ENCODE data around the gene MINDY1. TPM values are rescaled to one million over a fixed set of nuclear protein-coding genes. Genes with fewer than 3 reads are reported as not detected.
A peak's percentile ranks its signal among the peaks of the same experiment; 100 is the strongest.

The MINDY1 gene
- total and polyA plus RNA-seq, 9 of the 15 experiments (the other 6 are each of a cell fraction or from before 2014, with no cell fraction given) = 0.49 to 11.0 (median 6.0) TPM

DNA sequence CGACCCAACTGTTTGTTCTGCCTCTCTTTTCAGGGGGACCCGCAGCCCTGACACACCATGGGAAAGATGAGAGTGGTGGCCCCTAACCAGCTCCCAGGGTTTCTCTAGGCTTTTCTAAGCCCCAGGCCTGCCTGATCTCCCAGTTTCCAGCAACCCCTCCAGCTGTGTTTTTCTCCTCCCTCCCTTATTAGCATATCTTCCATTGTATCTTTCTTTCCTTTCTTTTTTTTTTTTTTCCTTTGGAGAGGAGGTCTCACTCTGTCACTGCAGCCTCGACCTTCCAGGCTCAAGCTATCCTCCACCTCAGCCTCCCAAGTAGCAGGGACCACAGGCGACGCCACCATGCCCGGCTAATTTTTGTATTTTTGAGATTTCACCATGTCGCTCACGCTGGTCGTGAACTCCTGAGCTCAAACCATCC, 30.3 kb downstream of the MINDY1 start:
- intact Hi-C loops (cut with micrococcal nuclease) = loop anchor here (5.0 to 10.0 kb wide), 3 partner anchors 362 to 429 kb away; partner anchors contain the start of gene ADAMTSL4
- no TSS peak for BruUV-seq (replicated peaks)
- FAIRE-seq = no peak
- H3K27me3 ChIP-seq (ENCODE audit: control insufficient read depth in 2 of 2, insufficient read depth in 2 of 2, low read length in 2 of 2) = no peaks in the 10 kb centered on the region
- H3K4me1 ChIP-seq (replicated peaks in 1 of 2; ENCODE audit: control insufficient read depth in 2 of 2, insufficient read depth in 2 of 2, low read length in 2 of 2) = peaks cover 50 to 64% of the 10 kb centered on the region in 2 experiments
- H4K20me1 ChIP-seq (replicated peaks; ENCODE audit: control insufficient read depth, insufficient read depth, low read length) = peaks cover 20% of the 10 kb centered on the region
- H3K9me1 ChIP-seq (ENCODE audit: control insufficient read depth, insufficient read depth, low read length) = no peaks in the 10 kb centered on the region
- H3K79me2 ChIP-seq (ENCODE audit: control insufficient read depth, insufficient read depth, low read length) = peaks cover 55% of the 10 kb centered on the region
- H3K36me3 ChIP-seq (ENCODE audit: control insufficient read depth, insufficient read depth, low read length) = peaks cover 15% of the 10 kb centered on the region; the same call in 2 of the 3 replicates
- POLR2A ChIA-PET = interaction anchor here (0.8 to 4.3 kb wide), 12 partner anchors 9 to 720 kb away, joined by 3 to 58 read pairs (median 3); partner anchors contain the start of genes ARNT and MINDY1
- CTCF ChIA-PET (ENCODE audit: low intra/inter-chr PET ratio) = interaction anchor here (0.7 kb wide), 1 partner anchor 54 kb away, joined by 5 read pairs; no protein-coding TSS in a partner anchor
- no peaks in the 10 kb centered on the region for H3K9me3 ChIP-seq (replicated peaks; ENCODE audit: control insufficient read depth, insufficient read depth, low read depth, low read length)
- H3K9ac ChIP-seq (ENCODE audit: insufficient read depth in 1 of 2, low read depth in 2 of 2, low read length in 2 of 2) = peak overlapping the region; percentile 87 to 88
- no peak for ATAC-seq
- WGBS (ENCODE audit: insufficient coverage, low coverage, missing lambda C conversion rate) = 1% methylated on average over 9 of the region's 9 CpGs
- H3K27ac ChIP-seq (ENCODE audit: extremely low read depth, low read depth, low read length) = peak overlapping the region; percentile 95
- in situ Hi-C loops (cut with MboI) = no loop called here
- DNase-seq (ENCODE audit: extremely low read depth in 1 of 4, low spot score in 3 of 4) = peak in 2 of 4 experiments; percentile 49 to 59
- peak overlapping the region; percentile 93 for H3K4me2 ChIP-seq (ENCODE audit: insufficient read depth, low read length)
- H3K4me3 ChIP-seq = peak overlapping the region; percentile 63
- H2AFZ ChIP-seq (ENCODE audit: low read depth, low read length) = peak overlapping the region; percentile 52
- TF ChIP-seq HIVEP1 (CRISPR knock-in tag; IDR thresholded peaks at IDR 0.05) (no peak), ZBTB7A (IDR thresholded peaks at IDR 0.05; ENCODE audit: borderline replicate concordance, control insufficient read depth, low read depth, low read length) (peak; percentile 25; the same call in 1 of the 2 replicates), CTBP1 (IDR thresholded peaks at IDR 0.05; ENCODE audit: borderline replicate concordance) (no peak), ZNF133 (CRISPR knock-in tag; IDR thresholded peaks at IDR 0.05) (no peak), ZBED1 (IDR thresholded peaks at IDR 0.05) (no peak), ZNF197 (CRISPR knock-in tag; IDR thresholded peaks at IDR 0.05; ENCODE audit: low read depth) (no peak), FOXK2 (conservative IDR thresholded peaks at IDR 0.05 in 1 of 2, IDR thresholded peaks at IDR 0.05 in 1 of 2; ENCODE audit: low read depth in 2 of 2) (peak in 1 of 2 experiments; percentile 31; a peak in 1 of 4 replicates), ZNF766 (CRISPR knock-in tag; conservative IDR thresholded peaks at IDR 0.05) (no peak), ARID2 (IDR thresholded peaks at IDR 0.05) (0 out of 2 replicates have a peak, but pooled peaks have one; percentile 7), EP300 (IDR thresholded peaks at IDR 0.05; ENCODE audit: low read length) (no peak)
- TF ChIP-seq, protein P1, sequence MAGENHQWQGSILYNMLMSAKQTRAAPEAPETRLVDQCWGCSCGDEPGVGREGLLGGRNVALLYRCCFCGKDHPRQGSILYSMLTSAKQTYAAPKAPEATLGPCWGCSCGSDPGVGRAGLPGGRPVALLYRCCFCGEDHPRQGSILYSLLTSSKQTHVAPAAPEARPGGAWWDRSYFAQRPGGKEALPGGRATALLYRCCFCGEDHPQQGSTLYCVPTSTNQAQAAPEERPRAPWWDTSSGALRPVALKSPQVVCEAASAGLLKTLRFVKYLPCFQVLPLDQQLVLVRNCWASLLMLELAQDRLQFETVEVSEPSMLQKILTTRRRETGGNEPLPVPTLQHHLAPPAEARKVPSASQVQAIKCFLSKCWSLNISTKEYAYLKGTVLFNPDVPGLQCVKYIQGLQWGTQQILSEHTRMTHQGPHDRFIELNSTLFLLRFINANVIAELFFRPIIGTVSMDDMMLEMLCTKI (IDR thresholded peaks at IDR 0.05; ENCODE audit: partially characterized antibody) = no peak
- TF ChIP-seq, protein P2, sequence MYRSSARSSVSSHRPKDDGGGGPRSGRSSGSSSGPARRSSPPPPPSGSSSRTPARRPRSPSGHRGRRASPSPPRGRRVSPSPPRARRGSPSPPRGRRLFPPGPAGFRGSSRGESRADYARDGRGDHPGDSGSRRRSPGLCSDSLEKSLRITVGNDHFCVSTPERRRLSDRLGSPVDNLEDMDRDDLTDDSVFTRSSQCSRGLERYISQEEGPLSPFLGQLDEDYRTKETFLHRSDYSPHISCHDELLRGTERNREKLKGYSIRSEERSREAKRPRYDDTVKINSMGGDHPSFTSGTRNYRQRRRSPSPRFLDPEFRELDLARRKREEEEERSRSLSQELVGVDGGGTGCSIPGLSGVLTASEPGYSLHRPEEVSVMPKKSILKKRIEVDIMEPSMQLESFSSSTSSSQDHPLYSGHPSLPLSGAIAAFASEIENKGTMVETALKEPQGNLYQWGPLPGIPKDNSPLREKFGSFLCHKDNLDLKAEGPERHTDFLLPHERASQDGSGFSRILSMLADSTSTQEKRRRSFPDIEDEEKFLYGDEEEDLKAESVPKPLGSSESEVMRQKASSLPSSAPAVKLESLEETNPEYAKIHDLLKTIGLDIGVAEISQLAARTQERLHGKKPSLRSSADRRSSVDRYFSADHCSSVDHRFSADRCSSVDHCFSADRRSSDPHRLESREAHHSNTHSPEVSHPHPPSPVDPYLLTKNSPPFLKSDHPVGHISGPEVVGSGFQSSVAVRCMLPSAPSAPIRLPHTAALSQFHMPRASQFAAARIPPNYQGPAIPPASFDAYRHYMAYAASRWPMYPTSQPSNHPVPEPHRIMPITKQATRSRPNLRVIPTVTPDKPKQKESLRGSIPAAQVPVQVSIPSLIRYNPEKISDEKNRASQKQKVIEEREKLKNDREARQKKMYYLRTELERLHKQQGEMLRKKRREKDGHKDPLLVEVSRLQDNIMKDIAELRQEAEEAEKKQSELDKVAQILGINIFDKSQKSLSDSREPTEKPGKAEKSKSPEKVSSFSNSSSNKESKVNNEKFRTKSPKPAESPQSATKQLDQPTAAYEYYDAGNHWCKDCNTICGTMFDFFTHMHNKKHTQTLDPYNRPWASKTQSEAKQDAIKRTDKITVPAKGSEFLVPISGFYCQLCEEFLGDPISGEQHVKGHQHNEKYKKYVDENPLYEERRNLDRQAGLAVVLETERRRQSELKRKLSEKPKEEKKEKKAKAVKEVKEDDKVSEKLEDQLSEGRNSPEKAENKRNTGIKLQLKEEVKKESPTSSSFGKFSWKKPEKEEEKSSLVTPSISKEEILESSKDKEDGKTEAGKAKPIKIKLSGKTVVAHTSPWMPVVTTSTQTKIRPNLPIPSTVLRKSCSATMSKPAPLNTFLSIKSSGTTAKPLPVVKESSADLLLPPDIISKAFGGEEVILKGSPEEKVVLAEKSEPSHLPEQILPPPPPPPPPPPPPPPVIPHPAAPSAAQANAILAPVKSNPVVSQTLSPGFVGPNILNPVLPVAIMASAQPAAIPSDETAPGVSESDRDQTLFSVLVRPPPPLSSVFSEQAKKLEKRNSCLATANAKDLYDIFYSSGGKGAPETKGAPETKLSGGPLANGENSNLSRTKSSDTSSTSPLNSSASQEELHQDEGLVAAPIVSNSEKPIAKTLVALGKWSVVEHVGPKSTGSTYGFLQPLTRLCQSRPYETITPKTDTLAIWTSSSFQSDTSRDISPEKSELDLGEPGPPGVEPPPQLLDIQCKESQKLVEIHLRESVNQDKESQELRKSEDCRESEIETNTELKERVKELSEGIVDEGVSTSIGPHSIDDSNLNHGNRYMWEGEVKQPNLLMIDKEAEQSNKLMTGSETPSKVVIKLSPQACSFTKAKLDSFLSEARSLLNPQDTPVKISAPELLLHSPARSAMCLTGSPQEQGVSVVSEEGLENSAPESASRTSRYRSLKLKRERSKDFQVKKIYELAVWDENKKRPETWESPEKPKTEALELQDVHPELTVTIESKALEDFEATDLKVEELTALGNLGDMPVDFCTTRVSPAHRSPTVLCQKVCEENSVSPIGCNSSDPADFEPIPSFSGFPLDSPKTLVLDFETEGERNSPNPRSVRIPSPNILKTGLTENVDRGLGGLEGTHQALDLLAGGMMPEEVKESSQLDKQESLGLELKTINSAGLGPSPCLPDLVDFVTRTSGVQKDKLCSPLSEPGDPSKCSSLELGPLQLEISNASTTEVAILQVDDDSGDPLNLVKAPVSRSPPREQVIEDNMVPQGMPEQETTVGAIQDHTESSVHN (IDR thresholded peaks at IDR 0.05; ENCODE audit: borderline replicate concordance in 1 of 2, low read depth in 1 of 2) = no peak

All from K562 (cell line).